HFFc6 (cell line): ENCODE results near the gene ZNF518B. TPM values are rescaled to one million over a fixed set of nuclear protein-coding genes. Genes with fewer than 3 reads are reported as not detected.

Experiments
- DNase-seq: peaks from one replicate; pipeline ENCODE4 v3.0.0-alpha.2; 2018
- H3K27ac Mint-ChIP-seq: 2 replicates; pipeline ENCODE4 v1.8.0; 2020; ENCODE audit warnings: mild to moderate bottlenecking, mixed read lengths
- H3K27me3 Mint-ChIP-seq: 2 replicates; pipeline ENCODE4 v1.8.0; 2021; ENCODE audit warnings: mild to moderate bottlenecking, moderate library complexity, mixed read lengths; ENCODE audit not compliant: insufficient read depth
- H3K36me3 Mint-ChIP-seq: 2 replicates; pipeline ENCODE4 v1.8.0; 2021; ENCODE audit warnings: low read depth, mixed read lengths
- H3K4me1 Mint-ChIP-seq: 2 replicates; pipeline ENCODE4 v1.8.0; 2020; ENCODE audit warnings: low read depth, mixed read lengths
- H3K4me3 Mint-ChIP-seq: 2 replicates; pipeline ENCODE4 v1.8.0; 2020; ENCODE audit warnings: mild to moderate bottlenecking, moderate library complexity, mixed read lengths
- H3K9me3 Mint-ChIP-seq: 2 replicates; pipeline ENCODE4 v1.8.0; 2020; ENCODE audit warnings: mild to moderate bottlenecking, mixed read lengths
- total RNA-seq, 6 experiments: library from RNA; stranded (reverse); fragmentation: NEBNext Ultra II Directional; extraction: Animal tissue kit (Norgen Biotek cat#: 25700); gene quantifications; 2 replicates in 1 of 6; 3 replicates in 5 of 6; pipeline ENCODE4 v1.2.3, GENCODE V29; 2021
- TF ChIP-seq, protein P1 (sequence below): fragments of 200-600 bp; sonication (generic); IDR thresholded peaks from 2 replicates; pipeline ENCODE4 v1.5.0; 2021; ENCODE audit warnings: antibody characterized with exemption, mild to moderate bottlenecking

Gene ZNF518B
- total RNA-seq, 6 experiments from 2014 or later: 13.2 to 15.7 (median 15.1) TPM

DNA sequence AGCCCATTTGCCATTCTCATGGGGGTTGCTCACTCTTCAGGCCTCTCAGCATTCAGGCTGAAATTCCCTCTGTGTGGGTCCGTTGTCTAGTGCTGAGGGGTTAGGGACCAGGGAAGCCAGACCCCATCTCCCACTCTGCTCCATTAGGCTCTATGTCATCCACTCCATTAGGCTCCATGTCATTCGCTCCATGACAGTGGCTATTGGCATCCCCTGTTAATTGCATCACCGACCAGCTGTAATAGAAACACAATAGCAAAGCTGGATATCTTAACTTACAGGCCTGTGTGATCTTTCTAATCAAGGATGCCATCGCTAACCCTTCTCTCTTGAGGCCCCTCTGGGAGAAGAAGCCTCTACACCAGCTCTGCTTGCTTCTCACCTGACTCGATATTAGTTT is 25.7 kb upstream of the ZNF518B start:
- TF ChIP-seq, protein P1, sequence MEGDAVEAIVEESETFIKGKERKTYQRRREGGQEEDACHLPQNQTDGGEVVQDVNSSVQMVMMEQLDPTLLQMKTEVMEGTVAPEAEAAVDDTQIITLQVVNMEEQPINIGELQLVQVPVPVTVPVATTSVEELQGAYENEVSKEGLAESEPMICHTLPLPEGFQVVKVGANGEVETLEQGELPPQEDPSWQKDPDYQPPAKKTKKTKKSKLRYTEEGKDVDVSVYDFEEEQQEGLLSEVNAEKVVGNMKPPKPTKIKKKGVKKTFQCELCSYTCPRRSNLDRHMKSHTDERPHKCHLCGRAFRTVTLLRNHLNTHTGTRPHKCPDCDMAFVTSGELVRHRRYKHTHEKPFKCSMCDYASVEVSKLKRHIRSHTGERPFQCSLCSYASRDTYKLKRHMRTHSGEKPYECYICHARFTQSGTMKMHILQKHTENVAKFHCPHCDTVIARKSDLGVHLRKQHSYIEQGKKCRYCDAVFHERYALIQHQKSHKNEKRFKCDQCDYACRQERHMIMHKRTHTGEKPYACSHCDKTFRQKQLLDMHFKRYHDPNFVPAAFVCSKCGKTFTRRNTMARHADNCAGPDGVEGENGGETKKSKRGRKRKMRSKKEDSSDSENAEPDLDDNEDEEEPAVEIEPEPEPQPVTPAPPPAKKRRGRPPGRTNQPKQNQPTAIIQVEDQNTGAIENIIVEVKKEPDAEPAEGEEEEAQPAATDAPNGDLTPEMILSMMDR: no peak
- DNase-seq: no peak

DNA sequence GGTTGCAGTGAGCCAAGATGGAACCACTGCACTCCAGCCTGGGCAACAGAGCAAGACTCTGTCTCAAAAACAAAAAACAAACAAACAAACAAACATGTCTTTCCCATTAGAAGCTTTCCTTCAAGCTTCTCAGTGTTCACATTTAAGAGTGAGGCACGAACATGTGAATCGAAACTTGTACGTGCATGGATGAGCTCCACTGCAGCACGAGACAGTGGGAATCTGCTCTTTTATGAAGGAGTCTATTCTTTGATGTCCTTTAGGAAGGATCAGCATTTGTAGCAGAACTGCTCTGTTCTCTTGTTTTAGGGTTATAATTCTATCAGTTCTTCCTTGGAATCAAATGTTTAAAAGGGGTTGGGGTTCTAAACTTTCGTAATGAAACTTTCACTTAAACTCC is 23.4 kb upstream of the ZNF518B start:
- Mint-ChIP-seq H3K27ac (no peak overlapping the region), H3K4me1 (no peaks in the 10 kb centered on the region), H3K27me3 (peaks cover 6% of the 10 kb centered on the region), H3K36me3 (no peaks in the 10 kb centered on the region), H3K4me3 (no peak overlapping the region), H3K9me3 (no peaks in the 10 kb centered on the region)
- DNase-seq: no peak
- TF ChIP-seq, protein P1: no peak

More for the DNA sequence above, 25.7 kb upstream of the ZNF518B start:
- peaks cover 11% of the 10 kb centered on the region for H3K27me3 Mint-ChIP-seq
- H3K36me3 Mint-ChIP-seq: no peaks in the 10 kb centered on the region
- no peaks in the 10 kb centered on the region for H3K4me1 Mint-ChIP-seq
- no peak overlapping the region for H3K4me3 Mint-ChIP-seq
- H3K9me3 Mint-ChIP-seq: no peaks in the 10 kb centered on the region
- H3K27ac Mint-ChIP-seq: no peak overlapping the region

DNA sequence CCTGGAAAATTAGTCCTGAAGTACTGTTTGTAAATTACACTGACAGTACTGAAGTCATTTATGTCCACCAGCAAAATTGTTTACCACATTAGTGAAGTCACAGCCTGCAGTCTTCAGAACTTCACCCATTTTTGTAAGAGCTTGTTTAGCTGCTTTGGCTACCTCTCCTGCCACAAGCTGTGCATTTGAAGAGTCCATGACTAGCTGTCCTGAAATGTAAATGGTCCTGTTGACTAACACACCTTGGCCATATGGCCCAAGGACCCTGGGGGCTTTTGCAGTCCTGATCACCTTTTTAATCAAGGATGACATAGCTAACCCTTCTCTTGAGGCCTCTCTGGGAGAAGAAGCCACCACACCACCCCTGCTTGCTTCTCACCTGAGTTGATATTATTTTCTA is 21.4 kb upstream of the ZNF518B start:
- TF ChIP-seq, protein P1: no peak
- no peak for DNase-seq
- Mint-ChIP-seq H3K36me3 (no peaks in the 10 kb centered on the region), H3K4me3 (no peak overlapping the region), H3K27ac (no peak overlapping the region), H3K9me3 (no peaks in the 10 kb centered on the region), H3K27me3 (peaks cover 3% of the 10 kb centered on the region), H3K4me1 (no peaks in the 10 kb centered on the region)

DNA sequence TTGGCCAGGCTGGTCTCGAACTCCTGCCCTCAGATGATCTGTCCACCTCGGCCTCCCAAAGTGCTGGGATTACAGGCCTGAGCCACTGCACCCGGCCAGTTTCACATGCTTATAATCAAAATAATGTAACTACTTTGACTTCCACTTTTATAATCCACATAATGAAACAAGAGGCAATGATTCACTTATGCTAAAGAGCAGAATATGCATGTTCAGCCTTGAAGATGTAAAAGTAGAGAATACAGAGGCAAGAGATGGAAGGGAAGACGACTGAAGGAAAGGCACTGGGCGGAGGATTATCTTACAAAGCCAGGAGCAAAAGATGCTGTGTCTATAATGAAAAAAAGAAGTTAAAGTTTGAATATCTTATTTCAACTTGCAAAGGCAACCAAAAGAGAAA is 13.3 kb upstream of the ZNF518B start:
- Mint-ChIP-seq H3K4me3 (no peak overlapping the region), H3K36me3 (no peaks in the 10 kb centered on the region), H3K27me3 (peaks cover 2% of the 10 kb centered on the region; the same call in 1 of the 2 replicates), H3K27ac (no peak overlapping the region), H3K9me3 (no peaks in the 10 kb centered on the region), H3K4me1 (peaks cover 8% of the 10 kb centered on the region; the same call in 1 of the 2 replicates)
- TF ChIP-seq, protein P1: no peak
- DNase-seq: no peak

DNA sequence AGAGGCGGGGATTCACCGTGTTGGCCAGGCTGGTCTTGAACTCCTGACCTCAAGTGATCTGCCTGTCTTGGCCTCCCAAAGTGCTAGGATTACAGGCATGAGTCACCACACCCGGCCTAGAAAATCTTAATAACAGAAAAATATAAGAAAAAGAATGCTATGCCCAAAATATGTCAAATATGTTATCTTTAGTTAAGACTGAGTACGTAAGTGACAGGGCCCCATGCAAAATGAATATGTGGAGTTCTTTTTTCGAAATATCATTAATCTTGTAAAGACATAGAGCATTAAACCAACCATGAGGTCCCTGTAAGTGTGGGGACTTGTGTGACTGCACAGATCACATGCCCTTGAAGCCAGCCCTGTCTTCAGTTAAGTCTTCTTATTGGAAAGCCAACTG is 8.9 kb upstream of the ZNF518B start:
- peaks cover 14% of the 10 kb centered on the region for H3K27me3 Mint-ChIP-seq
- TF ChIP-seq, protein P1: no peak
- no peak overlapping the region for H3K27ac Mint-ChIP-seq
- no peaks in the 10 kb centered on the region for H3K36me3 Mint-ChIP-seq
- DNase-seq: no peak
- H3K4me1 Mint-ChIP-seq: peaks cover 8% of the 10 kb centered on the region; the same call in 1 of the 2 replicates
- H3K9me3 Mint-ChIP-seq: no peaks in the 10 kb centered on the region
- H3K4me3 Mint-ChIP-seq: no peak overlapping the region

DNA sequence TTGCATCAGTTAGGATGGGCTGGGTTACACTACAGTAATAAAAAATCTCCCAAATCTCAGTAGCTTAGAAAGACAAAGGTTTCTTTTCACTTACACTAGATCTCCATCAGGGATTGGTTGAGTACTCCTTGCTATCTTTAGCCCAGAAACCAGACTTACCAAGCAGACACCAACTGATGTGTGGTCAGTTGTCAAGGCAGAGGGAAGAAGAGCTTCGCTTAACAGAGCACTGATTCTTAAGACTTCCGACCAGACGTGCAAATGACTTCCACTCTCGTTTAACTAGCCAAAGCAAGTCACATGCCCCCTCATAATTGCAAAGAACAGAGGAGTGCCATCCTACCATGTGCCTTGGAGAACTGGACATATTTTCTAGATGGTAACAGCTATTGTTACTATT is 5.7 kb upstream of the ZNF518B start:
- Mint-ChIP-seq H3K36me3 (no peaks in the 10 kb centered on the region), H3K4me1 (peaks cover 7% of the 10 kb centered on the region; the same call in 1 of the 2 replicates), H3K27ac (no peak overlapping the region), H3K9me3 (no peaks in the 10 kb centered on the region), H3K27me3 (peaks cover 18% of the 10 kb centered on the region), H3K4me3 (no peak overlapping the region)
- no peak for DNase-seq
- TF ChIP-seq, protein P1: no peak
